OCI-LY1 (cell line): ENCODE data around the gene LRRC1.

Experiments
- EZH2 ChIP-seq: fragments of 200-600 bp; sonication (generic), shearing (Covaris generic); IDR thresholded peaks from 2 replicates; pipeline ENCODE4 v1.8.0; 2017; ENCODE audit warnings: borderline replicate concordance, mixed run types, mild to moderate bottlenecking, antibody characterized with exemption, low read length, moderate library complexity, mixed read lengths
- TF ChIP-seq, protein P1 (sequence below): fragments of 200-600 bp; sonication (generic), shearing (Covaris generic); IDR thresholded peaks from 2 replicates; pipeline ENCODE4 v1.5.1; 2017; ENCODE audit warnings: mild to moderate bottlenecking, antibody characterized with exemption, low read length, moderate library complexity, mixed read lengths

DNA sequence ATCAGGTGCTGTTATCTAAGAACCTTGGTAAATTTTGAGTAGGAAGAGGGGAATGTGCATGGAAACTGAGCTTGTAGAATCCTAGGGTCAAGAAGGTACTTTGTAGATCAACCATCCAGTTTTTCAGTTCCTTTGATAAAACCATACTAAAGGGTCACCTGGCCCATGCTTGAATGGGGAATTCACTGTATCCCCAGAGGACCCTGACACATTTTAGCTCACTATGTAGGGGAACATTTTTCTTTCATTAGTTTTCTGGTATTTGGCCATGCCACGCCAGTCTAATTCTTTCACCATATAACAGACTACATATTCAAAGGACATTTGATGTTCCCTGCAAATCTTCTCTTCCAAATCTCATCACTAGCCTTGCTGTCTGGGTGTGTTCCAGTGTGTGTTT is 29.9 kb downstream of the LRRC1 start:
- TF ChIP-seq, protein P1, sequence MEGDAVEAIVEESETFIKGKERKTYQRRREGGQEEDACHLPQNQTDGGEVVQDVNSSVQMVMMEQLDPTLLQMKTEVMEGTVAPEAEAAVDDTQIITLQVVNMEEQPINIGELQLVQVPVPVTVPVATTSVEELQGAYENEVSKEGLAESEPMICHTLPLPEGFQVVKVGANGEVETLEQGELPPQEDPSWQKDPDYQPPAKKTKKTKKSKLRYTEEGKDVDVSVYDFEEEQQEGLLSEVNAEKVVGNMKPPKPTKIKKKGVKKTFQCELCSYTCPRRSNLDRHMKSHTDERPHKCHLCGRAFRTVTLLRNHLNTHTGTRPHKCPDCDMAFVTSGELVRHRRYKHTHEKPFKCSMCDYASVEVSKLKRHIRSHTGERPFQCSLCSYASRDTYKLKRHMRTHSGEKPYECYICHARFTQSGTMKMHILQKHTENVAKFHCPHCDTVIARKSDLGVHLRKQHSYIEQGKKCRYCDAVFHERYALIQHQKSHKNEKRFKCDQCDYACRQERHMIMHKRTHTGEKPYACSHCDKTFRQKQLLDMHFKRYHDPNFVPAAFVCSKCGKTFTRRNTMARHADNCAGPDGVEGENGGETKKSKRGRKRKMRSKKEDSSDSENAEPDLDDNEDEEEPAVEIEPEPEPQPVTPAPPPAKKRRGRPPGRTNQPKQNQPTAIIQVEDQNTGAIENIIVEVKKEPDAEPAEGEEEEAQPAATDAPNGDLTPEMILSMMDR = no peak
- TF ChIP-seq EZH2 = no peak
